Cortex of kidney (tissue), 1 donor: ENCODE results near the gene RPTOR.

ENCODE experiments used
- DNase-seq: peaks from one replicate; lab custom pipeline; 2025; lab: John Stamatoyannopoulos, UW

The RPTOR gene

DNA sequence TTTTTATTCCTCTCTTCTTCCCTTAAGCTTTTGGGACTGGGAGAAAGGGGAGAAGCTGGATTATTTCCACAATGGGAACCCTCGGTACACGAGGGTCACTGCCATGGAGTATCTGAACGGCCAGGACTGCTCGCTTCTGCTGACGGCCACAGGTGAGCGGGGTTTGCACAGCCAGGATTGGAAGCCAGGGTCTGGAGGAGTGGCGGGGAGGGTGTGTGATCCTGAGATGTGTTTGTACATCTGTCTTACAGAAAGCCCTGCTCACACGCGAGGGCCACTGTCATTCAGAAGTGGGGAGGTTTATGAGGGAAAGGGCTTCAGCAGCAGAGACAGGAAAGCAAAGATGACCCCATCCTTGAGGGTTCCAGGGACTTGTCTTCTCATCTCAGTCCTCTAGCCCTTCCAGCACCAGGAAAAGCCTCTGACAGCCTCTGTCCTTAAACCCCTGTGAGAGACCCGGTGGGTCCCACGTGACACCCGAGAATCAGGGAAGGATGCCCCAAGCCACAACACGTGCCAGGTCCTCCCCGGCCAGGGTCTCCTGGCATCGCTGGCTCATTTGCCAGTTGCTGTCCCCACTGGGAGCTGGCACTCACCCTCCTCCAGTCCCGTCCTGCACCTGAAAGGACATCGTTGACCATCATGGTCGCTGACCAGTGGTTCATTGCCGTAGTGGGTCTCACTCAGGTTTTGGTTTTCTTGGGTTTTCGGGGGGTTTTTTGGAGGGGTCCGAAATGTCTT, 402.7 kb downstream of the RPTOR start:
- no peak for DNase-seq

DNA sequence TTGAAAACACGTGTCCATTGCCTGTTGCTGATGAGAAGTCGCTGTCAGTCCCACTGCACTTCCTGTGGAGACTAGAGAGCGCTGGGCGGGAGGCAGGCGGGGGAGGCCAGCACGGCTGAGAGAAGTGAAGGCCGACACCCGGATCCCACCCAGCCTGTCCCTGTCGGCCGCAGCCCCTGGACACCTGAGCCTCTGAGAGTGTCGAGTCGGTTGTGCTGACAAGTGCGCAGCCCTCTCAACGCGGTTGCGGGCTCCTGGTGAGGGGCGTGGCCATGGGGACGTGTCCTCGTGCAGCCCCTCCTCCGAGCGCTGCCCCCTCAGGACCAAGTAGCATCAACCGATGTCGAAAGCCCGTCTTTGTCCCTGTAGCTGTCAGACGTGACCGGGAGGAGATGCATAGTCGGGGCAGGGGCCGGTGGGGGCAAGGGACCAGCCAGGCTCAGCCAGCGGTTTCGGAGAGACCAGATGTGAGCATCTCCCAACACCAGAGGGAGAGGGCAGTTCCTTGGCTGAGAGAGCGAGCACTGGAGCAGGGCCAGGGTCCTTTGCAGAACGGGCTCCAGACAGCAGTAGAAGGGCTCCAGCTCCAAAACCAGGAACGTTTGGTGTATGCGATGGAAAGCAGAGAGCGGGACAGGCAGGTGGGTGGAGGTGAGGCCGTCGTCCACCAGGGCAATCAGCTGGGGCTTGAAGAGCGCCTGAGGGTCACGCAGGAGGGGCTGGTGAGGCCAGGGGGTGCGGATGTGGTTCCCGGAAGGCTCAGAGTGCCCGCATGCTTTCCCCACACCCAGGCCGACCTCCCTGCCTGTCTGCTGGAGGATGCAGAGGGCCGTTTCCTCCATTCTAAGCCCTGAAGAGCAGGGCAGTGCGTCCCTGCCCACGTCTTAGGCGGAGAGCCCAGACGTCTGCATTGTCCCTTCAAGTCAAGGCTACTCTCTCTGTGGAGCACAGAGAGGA, 403.7 kb downstream of the RPTOR start:
- DNase-seq = no peak

DNA sequence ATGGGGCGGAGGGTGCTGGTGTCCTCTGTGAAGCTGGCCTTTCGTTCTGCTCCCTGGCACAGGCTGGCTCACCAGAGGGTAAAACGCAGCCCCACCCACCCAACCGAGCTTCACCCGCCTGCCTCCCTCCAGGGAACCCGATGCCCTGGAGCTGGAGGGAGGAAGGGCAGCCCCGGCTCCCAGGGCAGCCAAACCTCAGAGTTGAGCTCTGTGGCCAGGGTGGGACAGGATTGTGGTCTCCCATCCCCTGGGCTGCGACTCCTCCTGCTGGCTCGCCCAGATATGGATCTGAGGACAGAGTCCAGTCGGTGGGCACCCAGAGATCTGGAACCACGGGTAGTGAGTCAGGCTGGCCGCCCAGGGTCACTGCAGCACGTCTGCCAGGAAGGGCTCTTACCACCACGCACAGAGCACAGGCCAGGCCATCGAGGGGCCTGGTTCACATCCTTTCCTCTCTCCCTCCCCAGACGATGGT, 404.4 kb downstream of the RPTOR start:
- DNase-seq = no peak

DNA sequence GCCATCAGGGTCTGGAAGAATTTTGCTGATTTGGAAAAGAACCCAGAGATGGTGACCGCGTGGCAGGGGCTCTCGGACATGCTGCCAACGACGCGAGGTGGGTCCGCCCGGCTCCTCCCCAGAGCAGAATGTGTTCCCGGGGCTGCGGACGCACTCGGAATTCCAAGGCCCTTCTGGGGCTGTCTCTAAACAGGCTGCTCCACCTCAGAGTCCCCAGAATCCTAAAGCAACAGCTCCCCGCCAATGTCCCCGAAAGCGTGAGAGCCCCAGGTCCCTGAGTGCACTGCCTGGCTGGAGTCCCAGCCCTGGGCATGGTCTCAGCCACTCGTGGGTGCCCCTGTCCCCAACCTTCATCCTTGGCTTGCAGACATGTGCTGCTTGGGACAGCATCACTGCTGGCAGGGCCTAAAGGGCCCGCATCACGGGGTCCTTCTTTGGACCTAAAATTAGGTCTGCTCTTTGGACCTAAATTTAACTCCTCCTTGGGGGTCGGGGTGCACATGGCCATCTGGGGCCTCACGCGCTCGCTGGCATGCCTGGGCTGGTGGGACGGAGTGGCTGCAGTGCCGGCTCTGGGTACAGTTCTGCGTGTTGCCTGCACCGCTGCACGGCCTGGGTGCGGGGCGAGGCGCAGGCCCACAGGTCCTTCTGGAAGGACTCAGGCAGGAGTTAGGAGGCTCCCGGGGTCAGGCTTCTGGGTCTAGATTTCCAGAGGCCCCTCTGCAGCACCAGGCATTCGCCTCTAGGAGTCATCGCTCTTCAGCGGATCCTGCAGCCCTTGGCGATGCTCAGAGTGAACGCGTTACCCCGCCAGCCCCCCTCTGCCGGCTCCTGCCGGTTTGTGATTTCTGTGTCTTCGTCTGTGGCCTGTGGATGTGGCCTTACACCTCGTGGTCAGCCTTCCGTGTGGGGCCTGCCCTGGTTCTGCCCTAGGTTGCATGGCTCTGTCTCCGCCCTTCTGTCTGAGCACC, 405.1 kb downstream of the RPTOR start:
- no peak for DNase-seq

DNA sequence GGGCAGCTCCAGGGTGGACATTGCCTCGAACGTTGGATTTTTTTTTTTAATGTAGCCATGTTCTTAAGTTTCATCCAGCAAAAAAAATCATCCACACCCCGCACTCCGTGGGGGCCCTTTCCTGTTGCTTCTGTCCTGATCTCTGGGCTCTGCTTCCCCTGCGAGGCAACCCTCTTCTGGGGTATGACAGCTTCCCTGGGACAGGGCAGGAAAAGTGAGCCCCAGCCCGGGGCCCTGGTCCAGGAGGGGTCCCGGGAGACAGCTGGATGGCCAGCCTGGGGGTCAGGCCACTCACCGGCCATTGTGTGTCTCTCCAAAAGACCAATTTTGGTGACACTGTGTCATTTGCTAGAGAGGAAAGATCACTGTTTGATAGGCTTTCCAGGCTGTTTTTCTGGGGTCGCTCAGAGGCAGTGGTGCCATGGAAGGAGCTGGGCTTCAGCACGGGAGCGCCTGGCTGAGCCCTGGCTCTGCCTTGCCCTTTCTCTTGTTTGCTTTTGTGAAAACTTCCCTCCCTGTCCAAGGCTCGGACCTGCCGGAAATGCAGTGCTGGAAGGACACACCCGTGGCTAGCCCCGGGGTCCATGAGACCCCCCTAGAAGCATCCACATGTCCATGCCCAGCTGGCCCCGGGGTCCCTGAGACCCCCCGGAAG, 406.0 kb downstream of the RPTOR start:
- DNase-seq = no peak

DNA sequence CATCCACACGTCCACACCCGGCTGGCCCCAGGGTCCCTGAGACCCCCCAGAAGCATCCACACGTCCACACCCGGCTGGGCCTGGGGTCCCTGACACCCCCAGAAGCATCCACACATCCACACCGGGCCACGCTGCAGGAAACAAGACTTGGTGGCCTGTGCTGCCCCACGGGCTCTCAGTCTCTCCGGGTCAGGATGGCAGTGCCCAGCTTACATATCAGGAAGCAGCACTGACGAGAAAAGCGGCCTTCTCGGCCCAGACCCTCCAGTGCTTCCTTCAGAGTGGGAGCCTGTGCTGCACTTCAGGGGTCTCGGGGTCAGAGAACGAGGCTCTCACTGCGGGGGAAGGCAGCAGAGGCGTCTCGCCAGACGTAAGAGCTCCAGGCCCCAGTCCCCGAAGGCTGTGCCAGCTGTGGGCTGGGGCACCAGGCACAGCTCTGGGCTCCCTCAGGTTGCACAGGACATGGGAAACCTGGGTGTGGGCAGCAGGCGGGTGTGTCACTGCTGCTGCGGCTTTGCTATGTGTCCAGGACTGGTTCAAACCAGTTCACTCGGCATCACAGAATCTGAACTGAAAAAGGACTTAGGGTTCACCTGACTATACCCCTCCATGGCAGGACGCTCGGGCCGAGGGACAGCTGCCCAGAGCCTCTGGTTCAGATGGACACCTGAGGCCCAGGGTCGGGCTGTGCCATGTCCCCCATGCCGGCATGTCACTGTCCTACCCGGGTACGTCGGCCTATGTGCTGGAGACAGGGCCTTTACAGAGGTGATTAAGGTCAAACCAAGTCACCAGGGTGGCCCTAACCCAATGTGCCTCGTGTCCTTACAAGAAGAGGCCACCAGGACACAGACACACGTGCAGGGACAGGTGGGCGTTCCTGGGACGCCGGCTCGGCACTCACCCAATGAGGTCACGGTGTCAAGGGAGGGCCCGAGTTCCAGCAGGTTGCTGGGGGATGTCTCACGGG, 406.8 kb downstream of the RPTOR start:
- DNase-seq = no peak

DNA sequence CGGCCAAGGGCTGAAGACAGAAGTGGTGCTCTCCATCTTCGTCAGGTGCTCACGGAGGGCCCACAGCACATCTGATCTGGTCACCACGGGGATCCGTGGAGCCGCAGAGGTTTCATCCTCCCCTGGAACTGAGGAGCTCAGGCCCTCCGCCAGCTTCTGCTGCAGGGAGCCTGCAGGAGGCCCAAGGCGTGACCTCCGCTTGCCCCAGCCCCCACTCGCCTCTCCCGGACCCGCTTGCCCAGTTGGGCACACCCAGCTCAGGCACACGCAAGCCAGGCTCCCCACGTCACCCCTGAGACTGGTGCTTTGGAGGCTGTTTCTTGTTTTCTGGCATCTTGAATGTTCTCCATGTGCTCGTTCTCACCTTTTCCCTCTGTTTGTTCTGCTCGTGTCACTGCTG, 407.7 kb downstream of the RPTOR start:
- DNase-seq = no peak

DNA sequence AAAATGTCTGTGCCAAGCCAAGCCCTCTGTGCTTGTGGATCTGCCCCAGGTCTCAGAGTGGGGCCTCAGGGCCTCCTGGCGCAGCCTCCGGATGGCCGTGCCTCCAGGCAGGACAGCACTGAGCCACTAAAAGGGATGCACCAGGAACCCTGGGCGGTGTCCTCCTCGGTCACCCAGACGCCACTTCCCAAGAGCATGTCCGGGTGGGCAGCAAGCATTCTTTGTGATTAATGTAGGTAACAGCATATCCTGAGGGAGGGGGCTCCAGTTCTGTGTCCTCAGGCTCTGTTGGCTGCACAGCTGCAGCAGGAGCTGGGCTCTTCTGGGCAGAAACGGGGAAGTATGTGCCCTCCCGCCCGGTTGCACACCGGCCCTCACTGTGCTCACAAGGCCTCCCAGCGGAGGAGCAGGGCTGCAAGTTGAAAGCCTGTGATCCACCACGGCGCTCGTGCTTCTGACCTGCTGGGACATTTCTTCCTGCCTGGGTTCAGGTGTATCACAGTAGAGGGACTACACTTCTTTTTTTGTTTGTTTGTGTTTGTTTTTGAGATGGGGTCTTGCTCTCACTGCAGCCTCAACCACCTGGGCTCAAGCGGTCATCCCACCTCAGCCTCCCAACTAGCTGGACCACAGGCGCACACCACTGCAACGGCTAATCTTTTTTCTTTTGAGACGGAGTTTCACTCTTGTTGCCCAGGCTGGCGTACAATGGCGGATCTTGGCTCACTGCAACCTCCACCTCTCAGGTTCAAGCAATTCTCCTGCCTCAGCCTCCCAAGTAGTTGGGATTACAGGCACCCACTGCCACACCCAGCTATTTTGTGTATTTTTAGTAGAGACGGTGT, 409.1 kb downstream of the RPTOR start:
- DNase-seq = no peak

DNA sequence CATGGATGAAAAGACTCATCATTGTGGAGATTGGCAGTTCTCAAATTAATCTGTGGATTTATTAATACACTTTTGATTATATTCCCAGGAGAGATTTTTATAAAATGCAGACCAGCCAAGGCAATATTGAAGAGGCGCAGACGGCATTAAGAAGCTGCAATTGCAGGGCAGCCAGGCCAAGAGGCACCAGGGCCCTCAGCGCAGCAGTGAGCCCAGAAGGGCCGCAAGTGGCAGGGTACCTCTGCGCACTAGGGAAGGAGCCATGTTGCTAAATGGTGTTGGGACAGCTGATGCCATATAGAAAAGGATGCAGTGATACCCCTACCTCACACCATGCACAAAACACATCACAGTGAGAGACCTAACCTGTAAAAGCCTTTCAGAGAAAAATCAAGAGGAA, 410.4 kb downstream of the RPTOR start:
- no peak for DNase-seq

DNA sequence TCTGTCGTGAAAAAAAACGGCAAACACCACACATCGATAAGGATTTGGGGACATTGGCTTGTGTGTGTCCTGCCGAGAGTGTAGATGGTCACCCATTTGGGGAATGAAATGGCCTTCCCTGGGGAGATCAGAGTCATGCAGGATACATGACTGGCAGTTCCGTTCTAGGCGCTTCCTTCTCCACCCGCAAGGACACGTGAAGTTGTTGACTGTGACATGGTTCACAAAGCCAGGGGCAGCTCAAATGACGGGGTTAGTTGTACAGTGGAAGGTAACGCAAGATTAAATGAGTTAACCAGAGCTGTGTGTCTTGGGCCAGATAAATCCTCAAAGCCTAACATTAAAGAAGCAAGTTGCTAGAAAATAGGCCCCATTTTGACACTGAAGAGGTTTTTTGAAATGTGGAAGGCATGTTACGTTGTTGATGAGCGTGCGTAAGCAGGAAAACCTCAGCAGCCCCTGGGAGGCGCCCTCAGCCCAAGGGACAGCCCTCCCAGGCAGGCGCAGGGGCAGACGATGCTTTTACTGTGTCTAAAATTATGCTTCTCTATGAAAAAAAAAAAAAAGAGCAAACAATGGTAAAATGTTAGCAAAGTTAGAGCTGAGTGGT, 411.1 kb downstream of the RPTOR start:
- no peak for DNase-seq

DNA sequence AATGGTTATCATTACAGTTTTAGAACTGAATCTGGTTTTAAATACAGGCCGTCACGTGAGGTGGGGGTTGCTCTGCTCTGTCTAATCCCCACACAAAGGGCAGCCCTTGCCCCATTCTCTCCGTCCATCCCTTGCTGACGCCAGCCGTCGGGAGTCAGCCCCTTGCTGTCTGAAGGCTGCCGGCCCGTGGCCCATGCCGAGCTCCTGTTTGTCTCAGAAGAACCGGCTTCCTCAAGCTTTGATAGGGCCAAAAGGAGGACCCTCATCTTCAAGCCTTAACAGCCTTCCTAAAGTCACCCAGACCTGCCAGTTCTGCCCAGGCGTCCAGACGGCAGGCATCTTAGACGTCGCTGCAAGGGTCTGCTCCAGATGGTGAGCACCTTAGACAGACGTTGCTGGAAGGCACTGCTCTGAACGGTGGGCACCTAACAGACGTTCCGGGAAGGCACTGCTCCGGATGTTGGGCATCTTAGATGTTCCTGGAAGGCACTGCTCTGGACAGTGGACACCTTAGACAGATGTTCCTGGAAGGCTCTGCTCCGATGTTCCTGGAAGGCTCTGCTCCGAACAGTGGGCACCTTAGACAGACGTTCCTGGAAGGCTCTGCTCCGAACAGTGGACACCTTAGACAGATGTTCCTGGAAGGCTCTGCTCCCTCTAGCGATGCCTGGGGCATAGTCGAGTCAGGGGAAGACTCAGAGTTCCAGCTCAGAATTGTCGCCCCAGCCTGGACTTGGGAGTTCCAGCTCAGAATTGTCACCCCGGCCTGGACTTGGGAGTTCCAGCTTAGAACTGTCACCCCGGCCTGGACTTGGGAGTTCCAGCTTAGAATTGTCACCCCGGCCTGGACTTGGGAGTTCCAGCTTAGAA, 411.9 kb downstream of the RPTOR start:
- DNase-seq = no peak

DNA sequence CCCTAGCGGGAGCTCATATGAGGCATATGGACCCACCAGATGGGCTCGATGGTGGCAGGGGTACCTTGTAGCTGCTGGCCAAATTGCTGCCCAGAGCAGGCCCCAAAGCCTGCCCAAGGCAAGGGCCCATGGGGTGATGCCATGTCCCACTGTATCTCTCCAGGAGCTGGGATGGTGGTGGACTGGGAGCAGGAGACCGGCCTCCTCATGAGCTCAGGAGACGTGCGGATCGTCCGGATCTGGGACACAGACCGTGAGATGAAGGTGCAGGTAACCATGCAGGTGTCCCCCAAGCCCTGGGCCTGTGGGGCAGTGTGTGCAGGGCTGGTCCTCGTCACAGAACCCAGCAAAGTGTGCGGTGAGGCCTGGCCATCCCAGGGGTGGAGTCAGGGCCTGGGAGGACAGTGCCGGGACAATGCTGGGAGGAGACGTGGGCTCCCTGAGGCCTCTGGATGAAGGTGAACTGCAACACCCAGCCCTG, 412.9 kb downstream of the RPTOR start:
- no peak for DNase-seq

DNA sequence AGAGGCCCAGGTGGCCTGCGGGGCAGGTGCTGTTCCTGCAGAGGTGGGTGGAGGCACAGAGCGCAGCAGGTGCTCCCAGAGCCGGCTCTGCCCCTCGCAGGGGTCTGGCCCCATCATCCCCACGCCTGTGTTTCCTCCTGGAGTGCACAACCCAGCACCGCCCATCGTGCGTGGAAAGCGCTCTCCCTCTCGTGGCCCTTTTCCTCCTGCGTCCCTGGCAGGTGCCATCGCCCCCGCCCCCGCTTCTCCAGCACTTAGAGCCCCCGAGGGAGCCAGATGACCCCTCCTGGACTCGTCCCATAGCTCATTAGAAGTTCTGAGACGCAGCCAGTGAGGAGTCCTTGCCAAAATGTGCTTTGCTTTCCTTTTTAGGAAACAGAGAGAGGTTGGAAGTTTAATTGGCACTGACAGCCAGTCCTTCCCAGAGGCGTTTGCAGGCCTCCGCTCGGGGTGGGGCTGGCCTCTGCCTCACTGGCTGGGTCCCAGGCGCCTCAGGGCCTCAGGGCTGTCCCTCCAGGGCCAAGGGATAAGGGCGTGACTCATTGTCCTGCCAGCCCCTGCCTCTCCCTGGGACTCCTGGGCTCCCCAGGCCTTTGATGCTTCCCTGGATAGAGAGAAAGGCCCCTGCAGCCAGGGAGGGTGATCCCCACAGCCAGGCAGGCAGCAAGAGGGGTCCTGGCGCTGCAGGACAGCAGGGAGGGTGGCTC, 414.8 kb downstream of the RPTOR start:
- no peak for DNase-seq

DNA sequence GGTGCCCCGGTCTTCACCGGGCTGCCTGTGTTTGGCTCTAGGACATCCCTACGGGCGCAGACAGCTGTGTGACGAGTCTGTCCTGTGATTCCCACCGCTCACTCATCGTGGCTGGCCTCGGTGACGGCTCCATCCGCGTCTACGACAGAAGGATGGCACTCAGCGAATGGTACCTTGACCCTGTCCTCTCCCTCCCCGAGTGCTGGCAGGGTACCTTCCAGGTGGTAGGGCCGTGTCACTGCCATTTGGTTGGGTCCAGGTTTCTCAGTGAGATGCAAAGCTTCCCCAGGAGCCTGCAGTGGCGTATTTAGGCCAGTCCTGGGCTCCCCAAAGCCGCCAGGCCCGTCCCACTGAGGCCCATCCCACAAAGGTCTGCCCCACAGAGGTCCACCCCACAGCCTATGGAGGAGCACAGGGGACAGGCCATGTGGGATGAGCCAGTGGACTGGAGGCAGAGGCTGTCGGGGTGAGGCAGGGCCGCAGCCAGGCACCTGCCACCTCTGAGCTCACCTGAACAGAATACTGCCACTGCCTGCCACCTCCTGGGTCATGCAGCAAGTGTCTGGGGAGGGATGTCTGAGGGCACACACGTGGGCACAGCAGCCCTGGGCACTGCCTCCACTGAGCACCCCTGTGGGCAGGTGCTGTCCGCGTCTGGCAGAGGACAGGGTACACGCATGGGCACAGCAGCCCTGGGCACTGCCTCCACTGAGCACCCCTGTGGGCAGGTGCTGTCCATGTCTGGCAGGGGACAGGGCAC, 415.6 kb downstream of the RPTOR start:
- no peak for DNase-seq

DNA sequence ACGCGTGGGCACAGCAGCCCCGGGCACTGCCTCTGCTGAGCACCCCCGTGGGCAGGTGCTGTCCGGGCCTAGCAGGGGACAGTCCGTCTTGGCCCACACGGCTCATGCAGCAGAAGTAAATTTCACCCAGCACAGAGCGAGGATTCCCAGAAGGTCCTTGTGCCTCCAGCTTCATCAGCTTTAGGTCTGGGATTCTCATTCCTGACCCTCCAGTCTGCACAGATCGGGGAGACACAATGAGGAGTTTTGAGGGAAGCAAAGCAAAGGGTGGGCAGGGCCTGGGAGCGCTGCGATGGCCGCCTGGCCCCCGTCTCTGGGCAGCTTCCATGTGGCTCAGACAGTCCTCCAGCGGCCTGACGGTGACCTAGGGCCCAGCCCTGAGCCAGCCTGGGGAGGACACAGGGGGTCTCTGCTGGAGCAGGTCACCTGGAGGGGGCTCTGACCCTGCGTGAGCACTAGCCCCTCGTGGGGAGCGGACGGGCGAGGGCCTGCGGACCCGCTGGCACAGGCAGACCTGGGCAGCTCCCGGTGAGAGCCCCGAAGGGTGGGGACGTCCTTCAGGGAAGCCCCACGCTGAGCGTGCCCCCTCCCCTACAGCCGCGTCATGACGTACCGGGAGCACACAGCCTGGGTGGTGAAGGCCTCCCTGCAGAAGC, 416.3 kb downstream of the RPTOR start:
- DNase-seq = no peak
